NCI-H2107 (cell line): ENCODE measurements around the gene HAUS2.
"Not testable (repeated sequence)": the region's sequence is repeated elsewhere in the genome, so short reads cannot be mapped to it uniquely, and the experiment has no call there.

ENCODE experiments used
- DNase-seq: peaks from one replicate; lab custom pipeline; 2025; lab: John Stamatoyannopoulos, UW

The HAUS2 gene

DNA sequence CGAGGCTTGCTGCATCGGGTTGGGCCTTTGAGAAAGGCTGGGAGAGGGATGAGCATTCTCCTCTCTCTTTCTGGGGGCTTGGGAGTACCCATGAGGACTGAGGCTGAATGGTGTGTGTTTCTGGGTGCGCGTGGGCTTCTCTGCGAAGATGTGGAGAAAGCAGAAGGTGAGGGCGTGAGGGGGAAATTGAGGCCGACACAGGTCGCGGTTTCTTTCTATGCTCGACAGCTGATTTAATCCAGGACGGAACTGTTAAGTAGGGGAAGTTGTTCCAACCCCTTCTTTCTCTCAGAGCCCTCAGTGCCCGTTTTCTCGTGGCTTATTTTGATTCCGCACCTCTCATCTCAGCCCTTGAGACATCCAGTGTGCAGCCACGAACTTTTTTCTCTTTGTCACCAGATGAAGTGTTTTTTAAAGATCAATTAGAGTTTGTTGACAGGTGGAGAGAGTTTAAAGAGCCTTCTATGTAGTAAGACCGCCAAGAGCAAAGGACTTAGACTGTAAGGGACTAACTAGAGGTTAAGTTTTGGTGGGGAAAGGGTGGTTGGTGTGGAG, 27.5 kb downstream of the HAUS2 start:
- no peak for DNase-seq

DNA sequence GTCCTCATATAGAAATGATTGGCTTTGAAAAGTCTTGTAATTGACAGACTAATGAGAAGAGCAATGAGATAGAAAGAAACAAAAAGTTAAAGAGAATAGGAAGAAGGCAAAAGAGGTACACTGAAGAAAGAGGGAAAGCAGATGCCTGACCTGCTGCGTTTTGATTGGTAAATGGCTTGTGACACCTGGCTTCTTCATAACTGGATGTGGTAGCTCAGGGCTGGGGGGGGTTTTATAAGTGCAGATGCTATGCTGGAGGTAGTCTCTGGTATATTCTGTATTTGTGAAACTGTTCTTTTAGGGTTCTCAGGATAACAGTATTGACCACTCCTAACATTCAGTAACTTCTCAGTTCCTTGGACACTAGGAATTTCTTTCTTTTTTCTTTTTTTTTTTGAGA, 28.1 kb downstream of the HAUS2 start:
- no peak for DNase-seq

DNA sequence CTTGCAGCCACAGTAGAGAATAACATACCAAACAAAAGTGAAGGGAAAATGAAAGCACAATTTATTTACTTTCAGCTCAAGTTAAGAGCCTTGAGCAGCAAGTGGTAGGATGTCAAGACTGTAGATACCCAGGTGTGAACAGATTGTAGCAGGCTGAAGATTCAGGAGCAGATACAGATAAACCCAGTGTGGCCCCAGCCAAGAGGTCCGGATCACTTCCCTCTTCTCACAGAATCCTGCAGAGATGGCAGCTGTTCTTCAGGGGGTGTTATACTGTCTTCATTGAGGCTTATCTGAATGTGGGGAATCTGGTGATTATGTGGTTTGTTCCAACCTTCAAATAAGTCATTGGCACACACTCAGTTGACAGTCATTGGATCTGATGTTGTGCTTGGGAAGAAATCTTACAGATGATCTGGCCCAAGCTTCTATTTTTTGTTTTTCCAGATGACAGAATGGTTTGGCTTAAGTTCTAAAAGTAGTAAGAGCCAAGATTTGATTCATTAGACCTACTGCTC, 28.9 kb downstream of the HAUS2 start:
- no peak for DNase-seq

DNA sequence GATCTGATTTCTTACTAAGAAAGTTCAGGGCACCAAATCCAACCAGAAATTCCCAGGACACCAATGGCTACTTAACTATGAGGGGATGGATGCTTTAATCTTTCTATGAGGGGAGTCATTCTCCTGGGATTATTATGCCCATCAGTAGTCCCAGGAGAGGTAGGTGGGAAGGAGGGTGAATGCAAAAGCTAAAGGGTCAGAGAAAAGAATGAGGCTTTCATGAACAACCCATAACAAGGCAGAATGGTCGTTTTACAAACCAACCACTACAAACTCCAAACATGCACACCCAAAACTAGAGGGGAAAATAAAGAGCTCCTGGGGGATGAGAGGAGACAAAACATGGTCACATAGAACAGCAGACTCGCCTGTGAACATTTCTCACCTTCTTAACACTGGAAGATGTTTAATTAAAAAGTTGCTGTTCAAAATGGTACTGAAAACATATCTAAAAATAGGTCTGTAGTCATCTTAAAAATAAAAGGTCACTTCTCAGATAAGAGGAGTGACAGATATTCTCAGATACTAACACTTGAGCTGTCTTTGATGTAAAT, 30.4 kb downstream of the HAUS2 start:
- DNase-seq = no peak

DNA sequence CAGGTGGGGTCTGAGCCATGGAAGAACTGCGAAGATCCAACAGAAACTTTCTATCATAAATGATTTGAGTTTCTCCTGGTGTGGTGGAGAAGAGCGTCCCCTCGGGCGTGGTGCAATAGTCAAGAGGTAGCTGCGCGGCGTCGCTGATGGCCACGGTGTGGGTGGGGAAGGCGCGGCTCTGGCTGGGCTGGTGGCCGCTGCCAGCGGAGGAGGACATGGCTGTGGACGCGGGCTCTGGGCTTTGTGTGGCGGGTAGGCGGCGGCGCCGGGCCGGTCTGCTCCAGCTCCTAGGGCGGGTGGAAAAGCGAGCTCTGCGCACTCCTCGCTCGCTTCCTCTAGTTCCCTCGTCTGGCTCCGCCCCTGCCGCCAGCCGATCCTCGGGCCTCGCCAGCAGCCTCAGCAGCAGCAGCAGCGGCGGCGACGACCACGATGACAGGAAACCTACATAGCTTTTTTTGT, 32.7 kb downstream of the HAUS2 start:
- peak; percentile 48 for DNase-seq

DNA sequence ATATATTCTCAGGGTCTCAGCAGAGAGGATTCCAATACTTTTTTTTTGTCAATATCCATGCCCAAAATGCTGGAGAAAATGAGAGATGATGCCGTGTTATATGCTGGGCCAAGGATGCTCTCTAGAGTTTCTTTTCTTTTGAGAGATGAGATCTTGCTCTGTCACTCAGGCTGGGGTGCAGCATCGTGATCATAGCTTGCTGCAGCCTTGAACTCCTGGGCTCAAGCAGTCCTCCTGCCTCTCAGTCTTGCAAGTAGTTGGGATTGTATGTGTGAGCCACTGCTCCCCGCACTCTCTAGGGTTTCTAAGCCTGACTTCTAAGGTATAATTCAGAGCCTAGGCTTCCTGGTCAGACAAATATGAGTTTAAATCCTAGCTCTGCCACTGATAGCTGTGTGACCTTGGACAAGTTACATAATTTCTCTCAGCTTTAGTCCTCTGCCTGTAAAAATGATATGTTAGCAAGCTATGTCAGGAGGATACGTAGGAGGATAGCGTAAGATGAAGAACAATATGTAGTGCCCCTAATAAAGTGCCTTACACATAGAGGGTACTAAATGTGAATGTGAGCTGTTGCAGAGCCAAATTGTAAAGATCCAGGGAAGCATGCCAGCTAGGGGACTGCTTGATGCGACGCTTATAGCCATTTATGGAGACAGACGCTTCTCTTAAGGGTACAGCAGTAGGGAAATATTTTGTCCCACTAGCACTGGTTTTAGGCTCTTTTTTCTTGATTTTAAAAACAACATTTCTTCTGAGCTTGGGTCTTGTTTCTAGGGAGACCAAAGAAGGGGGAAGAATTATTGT, 34.1 kb downstream of the HAUS2 start:
- no peak for DNase-seq

DNA sequence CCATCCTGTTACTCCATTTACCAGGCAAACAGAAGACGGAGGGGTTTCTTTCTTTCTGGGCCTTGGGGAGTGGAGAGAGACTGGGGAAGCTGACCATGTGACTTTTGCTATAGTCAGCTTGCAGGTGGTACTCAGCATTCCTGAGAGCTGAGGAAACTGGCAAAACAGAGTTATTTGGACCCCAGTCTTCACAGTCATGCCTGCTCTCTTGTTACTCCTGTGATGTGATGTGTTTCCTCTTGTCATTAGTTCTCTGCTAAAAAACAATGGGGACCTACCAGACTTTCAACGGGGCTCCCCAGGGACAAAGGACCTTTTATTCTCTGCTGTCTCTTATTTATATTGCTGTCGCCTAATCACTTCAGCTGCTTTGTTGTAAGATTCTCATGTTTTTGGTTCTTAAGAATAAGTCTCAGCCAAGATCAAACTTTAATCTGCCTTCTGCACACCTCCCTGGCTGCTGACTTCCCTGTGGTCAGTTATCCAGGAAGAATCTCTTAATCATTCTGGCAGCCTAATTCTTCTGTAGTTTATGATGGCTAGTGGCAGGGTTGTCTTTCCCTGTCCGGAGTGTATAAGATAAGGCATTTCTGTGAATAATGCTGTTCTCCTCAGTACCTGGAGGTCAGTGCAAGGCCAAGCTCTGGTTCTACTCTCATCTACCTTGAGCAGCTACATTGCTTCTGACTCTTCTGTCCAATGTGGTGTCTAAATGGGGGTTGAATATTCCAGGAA, 35.6 kb downstream of the HAUS2 start:
- no peak for DNase-seq

DNA sequence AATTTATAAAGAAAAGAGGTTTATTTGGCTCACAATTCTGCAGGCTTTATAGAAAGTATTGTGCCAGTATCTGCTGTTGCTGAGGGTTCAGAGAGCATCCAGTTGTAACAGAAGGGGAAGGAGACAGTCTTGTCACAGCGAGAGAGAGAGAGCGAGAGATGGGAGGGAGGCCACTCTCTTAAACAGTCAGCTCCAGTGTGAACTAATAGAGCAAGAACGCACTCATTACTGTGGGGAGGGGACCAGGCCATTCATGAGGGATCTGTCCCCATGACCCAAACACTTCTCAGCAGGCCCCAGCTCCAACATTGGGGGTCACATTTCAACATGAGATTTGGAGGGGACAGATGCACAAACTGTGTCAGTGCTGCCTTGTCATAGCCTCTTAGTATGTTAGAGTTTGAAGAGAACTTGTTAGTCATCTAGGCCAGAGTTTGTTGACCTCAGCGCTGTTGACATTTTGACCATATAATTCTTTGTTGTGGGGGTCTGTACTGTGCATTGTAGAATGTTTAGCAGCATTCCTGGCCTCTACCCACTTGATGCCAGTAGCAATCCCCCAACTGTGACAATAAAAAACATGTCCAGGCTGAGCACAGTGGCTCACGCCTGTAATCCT, 42.1 kb downstream of the HAUS2 start:
- DNase-seq = no peak

DNA sequence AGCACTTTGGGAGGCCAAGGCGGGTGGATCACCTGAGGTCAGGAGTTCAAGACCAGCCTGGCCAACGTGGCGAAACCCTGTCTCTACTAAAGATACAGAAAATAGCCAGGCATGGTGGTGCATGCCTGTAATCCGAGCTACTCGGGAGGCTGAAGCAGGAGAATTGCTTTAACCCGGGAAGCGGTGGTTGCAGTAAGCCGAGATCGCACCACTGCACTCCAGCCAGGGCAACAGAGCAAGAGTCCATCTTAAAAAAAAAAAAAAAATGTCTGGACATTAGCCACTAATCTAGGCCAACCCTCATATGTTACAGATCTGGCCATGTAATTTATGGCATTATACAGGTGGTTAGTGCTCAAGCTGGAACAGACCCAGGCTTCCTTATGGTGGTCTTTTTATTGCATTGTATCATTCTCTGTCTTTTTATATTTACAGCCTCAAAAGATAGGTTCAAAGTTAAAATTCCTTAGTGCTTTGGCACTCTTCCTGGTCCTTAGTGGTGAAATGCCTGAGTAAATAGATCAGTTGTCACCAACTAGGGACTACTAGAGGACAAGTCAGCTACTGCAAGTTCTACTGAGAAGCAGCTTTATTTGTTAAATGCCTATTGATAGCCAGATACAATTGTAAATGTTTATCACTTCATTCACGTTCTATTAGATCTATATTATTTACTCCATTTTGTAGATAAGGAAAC, 42.7 kb downstream of the HAUS2 start:
- DNase-seq = no peak

DNA sequence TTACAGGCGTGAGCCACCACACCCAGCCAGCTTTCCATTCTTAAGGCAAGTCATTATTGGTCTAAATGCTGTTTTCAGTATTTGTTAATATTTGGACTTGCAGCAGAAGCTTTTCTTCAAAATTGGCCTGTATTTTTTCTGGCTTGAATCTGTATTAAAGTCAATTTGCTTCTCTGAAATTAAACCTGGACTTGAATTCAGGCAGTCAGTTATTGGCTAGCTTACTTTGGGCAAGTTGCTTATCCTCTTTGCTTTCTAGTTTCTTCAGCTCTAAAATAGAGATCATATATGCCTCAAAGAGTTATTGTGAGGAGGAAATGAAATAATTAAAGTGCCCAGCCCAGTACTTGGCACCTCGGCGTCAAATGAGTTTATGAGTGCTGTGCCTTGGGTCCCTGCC, 44.1 kb downstream of the HAUS2 start:
- no peak for DNase-seq

DNA sequence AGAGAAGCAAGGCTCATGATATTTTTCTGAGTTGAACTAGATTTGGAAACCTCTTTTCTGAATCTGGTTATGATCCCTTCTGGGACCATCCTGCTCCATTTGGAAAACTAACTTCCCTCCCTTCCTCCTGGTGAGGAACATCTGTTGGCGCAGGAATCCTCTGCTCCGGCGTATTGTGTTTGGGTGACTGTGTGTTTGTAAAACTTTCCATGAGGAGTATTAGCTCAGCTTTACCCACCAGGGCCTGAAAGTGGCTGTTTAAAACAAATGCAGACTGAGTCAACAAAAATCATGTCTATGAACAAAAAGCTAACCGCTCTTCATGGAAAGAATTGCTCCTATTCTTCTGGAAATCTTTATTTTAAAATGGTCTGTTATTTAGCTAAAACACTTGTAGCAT, 44.5 kb downstream of the HAUS2 start:
- DNase-seq = no peak

DNA sequence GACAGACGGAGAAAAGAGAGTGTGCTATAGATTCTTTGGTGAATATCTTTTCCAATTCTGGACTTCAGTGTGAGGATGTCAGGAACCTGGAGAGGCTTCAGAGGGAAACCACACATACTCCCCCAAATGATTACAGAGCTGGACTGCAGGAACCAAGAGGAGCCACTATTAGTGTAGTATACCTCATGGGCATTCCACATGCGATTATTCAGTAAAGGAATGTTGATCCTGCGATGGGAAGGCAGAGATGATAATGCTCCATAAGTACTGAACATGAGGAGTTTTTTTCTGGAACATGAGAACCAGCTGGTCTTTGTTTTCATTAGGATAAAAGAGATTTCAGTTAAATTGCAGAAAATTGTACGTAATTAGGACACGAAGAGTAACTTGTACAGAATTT, 45.5 kb downstream of the HAUS2 start:
- DNase-seq = no peak

DNA sequence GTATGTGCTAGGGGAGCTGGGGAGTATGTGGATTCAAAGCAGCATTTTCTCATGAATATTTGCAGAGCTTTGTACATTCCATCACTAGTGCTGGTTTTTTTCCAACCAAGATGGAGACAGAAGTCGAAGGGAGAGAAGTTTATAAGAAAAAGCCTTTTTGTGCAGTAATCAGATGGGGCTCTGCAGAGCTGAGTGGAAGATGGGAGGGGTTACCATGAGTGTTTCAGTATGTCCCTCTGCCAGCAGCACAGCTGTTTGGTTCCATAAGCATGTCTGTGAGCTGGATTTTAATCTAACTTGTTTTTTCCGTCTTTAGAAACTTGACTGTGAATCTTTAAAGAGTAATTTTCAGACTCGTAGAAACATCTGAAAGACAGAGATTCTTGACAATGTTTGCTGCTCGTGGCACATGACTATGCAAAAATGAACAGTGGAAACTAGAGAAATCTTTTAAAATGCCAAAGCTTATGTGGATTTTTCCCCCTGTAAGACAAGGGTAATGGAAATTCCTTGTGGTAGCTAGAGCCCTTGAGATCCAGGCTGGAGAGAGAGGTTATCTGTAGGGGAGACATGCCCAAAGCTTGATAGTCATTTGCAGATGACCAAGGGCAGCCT, 47.1 kb downstream of the HAUS2 start:
- no peak for DNase-seq

DNA sequence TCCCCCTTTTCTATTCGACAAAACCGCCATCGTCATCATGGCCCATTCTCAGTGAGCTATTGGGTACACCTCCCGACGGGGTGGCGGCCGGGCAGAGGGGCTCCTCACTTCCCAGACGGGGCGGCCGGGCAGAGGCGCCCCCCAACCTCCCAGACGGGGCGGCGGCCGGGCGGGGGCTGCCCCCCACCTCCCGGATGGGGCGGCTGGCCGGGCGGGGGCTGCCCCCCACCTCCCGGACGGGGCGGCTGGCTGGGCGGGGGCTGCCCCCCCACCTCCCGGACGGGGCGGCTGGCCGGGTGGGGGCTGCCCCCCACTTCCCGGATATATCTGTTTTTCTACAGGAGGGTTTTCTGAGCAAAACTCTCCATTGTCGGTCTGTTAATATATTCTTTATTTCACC, 52.7 kb downstream of the HAUS2 start:
- not testable (repeated sequence) for DNase-seq

DNA sequence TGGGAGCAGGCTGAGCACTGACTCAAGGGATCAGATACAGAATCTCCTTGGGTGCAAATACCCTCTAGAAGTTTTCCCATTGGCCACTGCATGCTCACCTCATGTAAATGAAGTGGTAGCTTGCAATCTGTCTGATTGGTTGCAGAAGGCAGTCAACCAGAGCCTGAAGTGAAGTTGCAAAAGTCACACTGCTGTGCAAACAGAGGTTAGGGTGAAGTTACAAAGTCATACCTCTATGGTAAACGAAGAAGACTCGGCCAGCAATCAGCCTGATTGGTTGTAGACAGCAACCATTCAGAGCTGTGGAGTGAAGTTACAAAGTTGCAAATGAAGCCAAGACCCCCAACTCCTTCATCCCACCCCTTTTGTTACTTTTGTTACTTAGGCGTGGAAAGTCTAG, 53.9 kb downstream of the HAUS2 start:
- no peak for DNase-seq

DNA sequence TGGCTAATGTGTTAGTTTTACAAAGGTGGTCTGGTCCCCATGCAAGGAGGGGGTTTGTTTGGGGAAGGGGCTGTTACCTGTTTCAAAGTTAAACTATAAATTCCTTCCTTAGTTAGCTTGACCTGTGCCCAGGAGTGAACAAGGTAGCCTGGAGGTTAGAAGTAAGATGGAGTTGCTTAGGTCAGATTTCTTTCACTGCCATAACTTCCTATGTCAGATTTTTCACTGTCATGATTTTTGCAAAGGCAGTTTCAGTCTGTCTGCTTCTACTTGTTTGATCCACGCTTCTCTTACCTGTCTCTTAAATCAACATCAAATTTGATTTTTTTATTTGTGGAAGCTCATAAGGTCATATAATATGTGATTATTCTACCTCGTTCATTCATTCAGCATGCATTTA, 55.3 kb downstream of the HAUS2 start:
- no peak for DNase-seq

DNA sequence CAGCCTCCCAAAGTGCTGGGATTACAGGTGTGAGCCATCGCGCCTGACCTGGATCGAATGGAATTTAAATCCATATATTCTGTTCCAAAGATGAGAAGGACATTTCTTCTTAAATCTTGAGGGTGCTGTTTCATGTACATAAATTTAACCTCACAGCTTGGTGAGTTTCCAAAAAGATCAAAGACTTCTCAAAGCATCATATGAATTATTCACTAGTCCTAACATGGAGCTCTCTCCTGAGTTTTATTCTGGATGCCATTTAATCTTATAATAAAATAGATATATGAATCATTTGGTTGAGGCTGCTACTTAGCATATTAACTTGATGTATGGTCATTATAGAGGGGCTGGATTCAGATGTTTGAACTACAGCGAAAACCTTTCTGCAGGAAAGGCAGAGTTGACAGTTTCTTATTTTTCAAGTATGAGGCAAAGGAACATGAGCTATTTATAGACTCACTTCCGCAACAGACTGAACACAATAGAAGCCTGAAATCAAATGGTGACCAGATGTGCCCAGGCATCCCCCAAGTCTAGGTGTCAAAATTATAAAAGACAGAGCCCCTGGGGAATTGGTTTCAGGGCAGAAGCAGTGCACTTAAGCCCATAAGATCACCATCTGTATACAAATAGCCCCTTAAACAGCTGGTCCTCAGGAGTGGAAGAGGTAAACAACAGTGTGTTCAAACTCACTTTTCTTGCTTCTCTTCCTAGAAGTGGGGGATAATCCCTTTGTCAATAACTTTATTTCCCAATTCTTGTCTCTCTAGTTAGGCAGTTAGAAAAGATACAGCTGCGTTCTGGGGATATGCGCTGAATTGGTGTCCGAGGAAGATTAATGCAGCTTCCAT, 56.5 kb downstream of the HAUS2 start:
- DNase-seq = no peak

DNA sequence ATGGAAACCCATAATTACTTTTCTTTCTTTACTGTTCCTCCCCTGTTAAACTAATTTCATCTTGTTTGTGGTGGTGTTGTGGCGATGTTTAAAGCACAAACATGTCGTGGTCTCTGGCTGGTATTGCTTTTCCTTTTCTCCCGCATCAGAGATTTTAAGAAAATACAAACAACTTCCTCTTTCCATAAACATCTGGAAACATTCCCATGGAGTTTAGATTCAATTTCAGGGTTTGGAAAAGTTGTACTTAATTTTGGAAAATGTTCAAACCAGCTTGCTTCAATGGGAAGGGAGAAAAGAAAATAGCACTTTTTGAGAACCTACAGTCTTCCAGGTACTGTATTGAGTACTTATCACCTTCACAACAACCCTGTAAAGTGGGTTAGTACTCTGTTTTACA, 57.2 kb downstream of the HAUS2 start:
- no peak for DNase-seq

DNA sequence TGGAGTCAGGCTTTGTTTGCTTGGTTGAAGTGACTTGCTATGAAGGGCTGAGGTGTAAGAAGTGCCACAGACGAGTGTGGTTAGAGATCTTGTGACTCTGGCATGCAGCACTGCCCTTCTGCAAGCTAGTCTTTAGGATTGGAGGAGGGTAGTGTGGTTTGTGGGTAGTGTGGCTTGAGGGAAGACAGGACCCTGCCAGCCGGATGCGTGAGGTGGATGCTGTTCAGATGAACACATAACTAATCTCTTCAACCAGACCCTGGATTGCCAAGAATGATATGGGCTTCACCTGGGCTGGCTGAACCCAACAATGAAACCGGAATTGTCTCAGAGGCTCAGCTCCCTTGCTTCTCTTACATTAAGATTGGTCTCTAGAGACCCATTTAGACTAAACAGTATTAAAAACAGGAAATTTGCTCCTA, 59.5 kb downstream of the HAUS2 start:
- peak; percentile 2 for DNase-seq
